Loucy (cell line): ENCODE results near the gene ANO7.

Experiments
- CTCF ChIP-seq: fragments of 200-600 bp; sonication (generic); conservative IDR thresholded peaks from 2 replicates; pipeline ENCODE4 v1.5.1; 2014; ENCODE audit warnings: mild to moderate bottlenecking, antibody characterized with exemption, low read length
- EZH2phosphoT487 ChIP-seq: fragments of 200-600 bp; IDR thresholded peaks from 2 replicates; pipeline ENCODE4 v1.6.1; 2018; ENCODE audit warnings: antibody characterized with exemption, mild to moderate bottlenecking, moderate library complexity, borderline replicate concordance

GRCh38 chr2:241269707-241270520 is 81.4 kb downstream of the ANO7 start:
- TF ChIP-seq CTCF (no peak), EZH2phosphoT487 (no peak)
